A549 (cell line): Measurements from ENCODE around the gene TNFRSF19.

ENCODE experiments used
- CBX8 ChIP-seq: fragments of 200-600 bp; sonication (generic); IDR thresholded peaks from 2 replicates; pipeline ENCODE4 v1.6.1; 2016
- CTCF ChIP-seq: fragments of >200 bp; sonication (Bioruptor Twin); formaldehyde crosslinking; IDR thresholded peaks from 3 replicates; pipeline ENCODE4 v1.5.1; 2016
- MAZ ChIP-seq: fragments of 150-350 bp; IDR thresholded peaks from 2 replicates; pipeline ENCODE4 v1.6.1; 2014; ENCODE audit warnings: antibody characterized with exemption, low read depth, low read length, borderline replicate concordance
- MYC ChIP-seq: IDR thresholded peaks from 2 replicates; pipeline ENCODE4 v1.6.1; 2012; ENCODE audit warnings: mild to moderate bottlenecking, inconsistent platforms, low read length, improper control_type of control experiment, borderline replicate concordance
- POLR2A ChIP-seq: IDR thresholded peaks from 2 replicates; pipeline ENCODE4 v1.6.1; 2012; ENCODE audit warnings: mild to moderate bottlenecking, low read length
- RCOR1 ChIP-seq: fragments of 150-350 bp; IDR thresholded peaks from 2 replicates; pipeline ENCODE4 v1.6.1; 2014; ENCODE audit warnings: antibody characterized with exemption, low read length, low read depth
- RFX5 ChIP-seq: fragments of 450-650 bp; IDR thresholded peaks from 2 replicates; pipeline ENCODE4 v1.7.1; 2014; ENCODE audit warnings: antibody characterized with exemption, mild to moderate bottlenecking, moderate library complexity
- ZNF302 ChIP-seq: fragments of 250-450 bp; sonication (Bioruptor Pico); IDR thresholded peaks from 2 replicates; pipeline ENCODE4 v1.9.0; 2021; ENCODE audit warnings: inconsistent platforms, mild to moderate bottlenecking, moderate library complexity
- TF ChIP-seq, protein P1 (sequence below): IDR thresholded peaks from 2 replicates; pipeline ENCODE4 v1.6.1; 2012
- TF ChIP-seq, protein P2 (sequence below): fragments of 200-600 bp; sonication (generic); IDR thresholded peaks from 2 replicates; pipeline ENCODE4 v1.6.1; 2016; ENCODE audit warnings: antibody characterized with exemption, mild to moderate bottlenecking, moderate library complexity

DNA sequence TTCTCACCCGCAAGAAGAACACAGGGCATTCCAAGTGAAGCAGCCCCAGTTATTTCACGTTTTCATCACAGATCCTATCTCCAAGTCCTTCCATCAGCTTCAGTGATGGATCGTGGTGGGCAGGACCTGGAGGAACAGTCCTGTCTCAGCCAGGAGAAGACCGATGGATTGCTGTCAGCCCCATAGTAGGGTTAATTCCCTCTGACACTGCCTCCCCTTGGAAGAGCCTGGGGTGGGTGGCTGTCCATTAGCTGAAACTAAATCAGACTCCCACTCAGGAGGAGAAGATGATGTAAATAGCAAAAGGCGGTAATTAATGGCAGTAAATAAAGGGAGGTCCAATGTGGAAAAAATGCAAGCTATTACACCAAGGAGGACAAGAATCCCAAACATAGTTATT lies 131.0 kb downstream of the TNFRSF19 start:
- TF ChIP-seq ZNF302 (CRISPR knock-in tag) (no peak), CTCF (no peak), RCOR1 (no peak), MAZ (no peak), POLR2A (no peak), CBX8 (no peak), MYC (no peak), RFX5 (no peak)
- TF ChIP-seq, protein P1, sequence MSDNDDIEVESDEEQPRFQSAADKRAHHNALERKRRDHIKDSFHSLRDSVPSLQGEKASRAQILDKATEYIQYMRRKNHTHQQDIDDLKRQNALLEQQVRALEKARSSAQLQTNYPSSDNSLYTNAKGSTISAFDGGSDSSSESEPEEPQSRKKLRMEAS, result no peak
- TF ChIP-seq, protein P2, sequence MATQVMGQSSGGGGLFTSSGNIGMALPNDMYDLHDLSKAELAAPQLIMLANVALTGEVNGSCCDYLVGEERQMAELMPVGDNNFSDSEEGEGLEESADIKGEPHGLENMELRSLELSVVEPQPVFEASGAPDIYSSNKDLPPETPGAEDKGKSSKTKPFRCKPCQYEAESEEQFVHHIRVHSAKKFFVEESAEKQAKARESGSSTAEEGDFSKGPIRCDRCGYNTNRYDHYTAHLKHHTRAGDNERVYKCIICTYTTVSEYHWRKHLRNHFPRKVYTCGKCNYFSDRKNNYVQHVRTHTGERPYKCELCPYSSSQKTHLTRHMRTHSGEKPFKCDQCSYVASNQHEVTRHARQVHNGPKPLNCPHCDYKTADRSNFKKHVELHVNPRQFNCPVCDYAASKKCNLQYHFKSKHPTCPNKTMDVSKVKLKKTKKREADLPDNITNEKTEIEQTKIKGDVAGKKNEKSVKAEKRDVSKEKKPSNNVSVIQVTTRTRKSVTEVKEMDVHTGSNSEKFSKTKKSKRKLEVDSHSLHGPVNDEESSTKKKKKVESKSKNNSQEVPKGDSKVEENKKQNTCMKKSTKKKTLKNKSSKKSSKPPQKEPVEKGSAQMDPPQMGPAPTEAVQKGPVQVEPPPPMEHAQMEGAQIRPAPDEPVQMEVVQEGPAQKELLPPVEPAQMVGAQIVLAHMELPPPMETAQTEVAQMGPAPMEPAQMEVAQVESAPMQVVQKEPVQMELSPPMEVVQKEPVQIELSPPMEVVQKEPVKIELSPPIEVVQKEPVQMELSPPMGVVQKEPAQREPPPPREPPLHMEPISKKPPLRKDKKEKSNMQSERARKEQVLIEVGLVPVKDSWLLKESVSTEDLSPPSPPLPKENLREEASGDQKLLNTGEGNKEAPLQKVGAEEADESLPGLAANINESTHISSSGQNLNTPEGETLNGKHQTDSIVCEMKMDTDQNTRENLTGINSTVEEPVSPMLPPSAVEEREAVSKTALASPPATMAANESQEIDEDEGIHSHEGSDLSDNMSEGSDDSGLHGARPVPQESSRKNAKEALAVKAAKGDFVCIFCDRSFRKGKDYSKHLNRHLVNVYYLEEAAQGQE, result no peak
